GM12864 (cell line): Measurements from ENCODE around the gene HFM1.

Source experiments
- DNase-seq: peaks from one replicate; pipeline ENCODE4 v3.0.0-alpha.2; 2011; ENCODE audit warnings: low read depth
- H3K4me3 ChIP-seq: 2 replicates; pipeline ENCODE4 v1.5.1; 2011; ENCODE audit warnings: mild to moderate bottlenecking, low read depth, low read length, control low read depth
- TF ChIP-seq, protein P1 (sequence below): IDR thresholded peaks from 2 replicates; pipeline ENCODE4 v1.5.1; 2011; ENCODE audit warnings: low read depth, mild to moderate bottlenecking, moderate library complexity, low read length, control low read depth, inconsistent platforms; ENCODE audit errors: missing control alignments

The HFM1 gene

DNA sequence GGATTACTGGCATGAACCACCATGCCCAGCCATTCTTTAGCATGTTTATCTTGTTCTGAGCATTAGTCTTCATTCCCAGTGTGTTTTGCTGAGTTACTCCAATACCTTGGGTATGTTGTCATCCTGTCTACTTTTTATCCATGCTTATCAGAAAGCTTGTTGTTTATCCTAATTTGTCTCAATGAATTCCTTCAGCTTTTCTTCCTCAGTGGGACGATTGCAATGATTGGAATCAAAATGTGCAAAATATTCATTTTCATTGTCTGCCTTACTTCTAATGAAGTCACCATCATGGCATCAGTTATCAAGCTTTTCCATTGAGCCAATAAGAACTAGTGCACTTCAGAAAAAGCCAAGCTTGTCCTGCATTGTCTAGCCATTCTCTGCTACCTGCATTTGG, 170.5 kb downstream of the HFM1 start:
- TF ChIP-seq, protein P1, sequence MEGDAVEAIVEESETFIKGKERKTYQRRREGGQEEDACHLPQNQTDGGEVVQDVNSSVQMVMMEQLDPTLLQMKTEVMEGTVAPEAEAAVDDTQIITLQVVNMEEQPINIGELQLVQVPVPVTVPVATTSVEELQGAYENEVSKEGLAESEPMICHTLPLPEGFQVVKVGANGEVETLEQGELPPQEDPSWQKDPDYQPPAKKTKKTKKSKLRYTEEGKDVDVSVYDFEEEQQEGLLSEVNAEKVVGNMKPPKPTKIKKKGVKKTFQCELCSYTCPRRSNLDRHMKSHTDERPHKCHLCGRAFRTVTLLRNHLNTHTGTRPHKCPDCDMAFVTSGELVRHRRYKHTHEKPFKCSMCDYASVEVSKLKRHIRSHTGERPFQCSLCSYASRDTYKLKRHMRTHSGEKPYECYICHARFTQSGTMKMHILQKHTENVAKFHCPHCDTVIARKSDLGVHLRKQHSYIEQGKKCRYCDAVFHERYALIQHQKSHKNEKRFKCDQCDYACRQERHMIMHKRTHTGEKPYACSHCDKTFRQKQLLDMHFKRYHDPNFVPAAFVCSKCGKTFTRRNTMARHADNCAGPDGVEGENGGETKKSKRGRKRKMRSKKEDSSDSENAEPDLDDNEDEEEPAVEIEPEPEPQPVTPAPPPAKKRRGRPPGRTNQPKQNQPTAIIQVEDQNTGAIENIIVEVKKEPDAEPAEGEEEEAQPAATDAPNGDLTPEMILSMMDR, result no peak
- DNase-seq, result no peak
- H3K4me3 ChIP-seq, result no peak overlapping the region

DNA sequence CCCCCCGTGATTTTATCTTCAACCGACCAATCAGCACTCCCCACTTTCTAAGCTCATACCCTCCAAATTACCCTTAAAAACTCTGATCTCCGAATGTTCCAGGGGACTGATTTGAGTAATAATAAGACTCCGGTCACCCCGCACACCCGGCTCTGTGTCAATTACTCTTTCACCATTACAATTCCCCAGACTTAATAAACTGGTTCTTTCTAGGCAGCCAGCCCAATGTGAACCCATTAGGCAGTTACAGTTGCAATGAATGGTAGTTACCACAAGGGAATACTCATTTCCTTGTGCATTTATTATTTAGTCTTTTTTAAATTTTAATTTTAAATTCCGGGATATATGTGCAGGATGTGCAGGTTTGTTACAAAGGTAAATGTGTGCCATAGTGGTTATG, 177.9 kb downstream of the HFM1 start:
- DNase-seq, result no peak
- TF ChIP-seq, protein P1, result no peak
- no peak overlapping the region for H3K4me3 ChIP-seq

DNA sequence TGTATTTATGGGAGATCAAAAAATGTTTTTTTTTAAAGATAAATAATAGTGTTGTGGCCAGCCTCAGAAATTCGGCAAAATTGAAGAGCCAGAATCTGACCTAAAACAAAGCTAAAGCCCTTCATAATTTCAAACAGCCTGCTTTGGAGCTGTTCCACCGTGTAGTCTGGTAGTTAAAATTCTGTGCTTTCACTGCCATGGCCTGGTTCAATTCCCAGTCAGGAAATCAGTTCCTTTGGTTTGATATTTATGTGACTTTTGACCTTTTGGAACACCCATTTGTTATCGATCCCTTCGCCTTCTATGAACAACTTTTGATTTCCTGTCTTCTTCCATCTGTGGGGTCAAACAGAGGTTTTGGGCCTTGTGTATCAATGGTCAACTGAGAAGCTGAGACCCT, 179.8 kb downstream of the HFM1 start:
- no peak overlapping the region for H3K4me3 ChIP-seq
- TF ChIP-seq, protein P1, result no peak
- DNase-seq, result no peak

DNA sequence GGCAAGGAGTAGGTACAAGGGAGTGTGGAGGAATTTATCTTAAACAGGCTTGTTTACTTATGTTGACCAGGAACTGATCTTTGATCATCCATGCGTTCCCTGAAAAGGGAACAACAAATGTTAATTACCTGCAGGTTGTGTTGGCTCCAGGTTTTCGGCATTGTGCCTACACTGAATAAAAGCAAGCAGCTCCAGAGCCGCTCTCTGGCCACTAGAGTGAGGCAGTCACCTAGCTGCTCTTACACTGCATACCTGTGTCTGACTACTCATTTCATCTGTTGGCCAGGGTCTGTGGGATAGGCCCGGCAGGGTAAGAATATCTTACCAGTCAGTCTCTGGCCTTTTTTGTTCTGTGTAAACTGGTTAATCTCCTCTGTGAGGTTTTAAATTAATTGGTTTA, 183.6 kb downstream of the HFM1 start:
- no peak overlapping the region for H3K4me3 ChIP-seq
- DNase-seq, result no peak
- TF ChIP-seq, protein P1, result no peak

DNA sequence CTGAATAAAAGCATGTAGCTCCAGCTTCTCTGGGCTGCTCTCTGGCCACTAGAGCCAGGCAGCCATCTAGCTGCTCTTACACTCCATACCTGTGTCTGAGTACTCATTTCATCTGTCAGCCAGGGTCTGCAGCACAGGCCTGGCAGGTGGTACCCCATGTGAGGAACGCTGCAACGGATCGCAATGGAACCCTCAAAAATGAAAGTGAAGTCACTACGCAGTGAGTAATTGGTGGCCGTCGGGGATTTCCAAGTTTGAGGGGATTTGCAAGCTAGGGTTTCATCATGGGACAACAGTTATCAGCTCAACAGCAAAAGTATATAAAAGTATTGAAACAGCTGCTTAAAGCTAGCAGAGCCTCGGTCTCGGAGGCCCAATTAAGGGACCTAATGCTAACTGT, 186.7 kb downstream of the HFM1 start:
- H3K4me3 ChIP-seq, result no peak overlapping the region
- TF ChIP-seq, protein P1, result no peak
- no peak for DNase-seq
